Endothelial cell of umbilical vein (primary cell): Measurements from ENCODE around the gene SOX18. TPM values are rescaled to one million over a fixed set of nuclear protein-coding genes. Genes with fewer than 3 reads are reported as not detected.

ENCODE experiments used
- BruUV-seq: library from RNA; stranded (reverse); fragments of 400-500 nt; replicated peaks from 2 replicates; lab custom pipeline; 2021; lab: Mats Ljungman, UMichigan
- CTCF ChIA-PET: fragments of 300-600, 350-600 bp; sonication (Branson Sonifier 250); formaldehyde crosslinking; loops from one replicate; lab custom pipeline; 2021; ENCODE audit warnings: antibody characterized with exemption, inconsistent platforms; lab: Charles Lee
- POLR2A ChIA-PET: fragments of 300-600, 350-600 bp; sonication (Branson Sonifier 250); formaldehyde crosslinking; loops from one replicate; lab custom pipeline; 2021; ENCODE audit warnings: antibody characterized with exemption, inconsistent platforms; lab: Charles Lee
- DNase-seq: peaks from one replicate; pipeline ENCODE4 v3.0.0-alpha.2; 2011; ENCODE audit warnings: low read depth, low spot score
- FAIRE-seq: peaks from 2 replicates; lab custom pipeline; 2011; peaks lifted over from hg19 to GRCh38; lab: Jason Lieb, UNC
- H2AFZ ChIP-seq: 2 replicates; pipeline ENCODE4 v1.6.0; 2012; ENCODE audit warnings: low read depth, low read length, control low read depth, inconsistent platforms
- H3K27ac ChIP-seq: 2 replicates; pipeline ENCODE4 v1.5.1; 2011; ENCODE audit warnings: low read depth, mild to moderate bottlenecking, control low read depth, low read length, moderate library complexity; ENCODE audit not compliant: insufficient read depth
- H3K27me3 ChIP-seq, 2 experiments: 2 replicates each; pipeline versions ENCODE4 v1.6.0 to v1.6.1; 2011; ENCODE audit warnings: low read length in 2 of 2, mixed read lengths in 1 of 2; ENCODE audit not compliant: control insufficient read depth in 2 of 2, insufficient read depth in 2 of 2
- H3K36me3 ChIP-seq, 2 experiments: 2 replicates in 1 of 2; 3 replicates in 1 of 2; pipeline ENCODE4 v1.5.1; 2011; ENCODE audit warnings: low read length in 2 of 2, mild to moderate bottlenecking in 1 of 2, moderate library complexity in 1 of 2; ENCODE audit not compliant: control insufficient read depth in 2 of 2, insufficient read depth in 2 of 2; ENCODE audit errors: extremely low read depth in 1 of 2
- H3K4me1 ChIP-seq: 3 replicates; pipeline ENCODE4 v1.5.1; 2011; ENCODE audit warnings: mild to moderate bottlenecking, low read length; ENCODE audit not compliant: control insufficient read depth, insufficient read depth; ENCODE audit errors: extremely low read depth
- H3K4me2 ChIP-seq: 2 replicates; pipeline ENCODE4 v1.6.1; 2011; ENCODE audit warnings: low read length, control low read depth, mixed read lengths; ENCODE audit not compliant: insufficient read depth
- H3K4me3 ChIP-seq, 3 experiments: fragments of 200-600 bp in 1 of 3; sonication (generic), shearing (Covaris generic) in 1 of 3; replicated peaks in 1 of 3; 2 replicates each; pipeline ENCODE4 v1.5.1; 2011 to 2016; ENCODE audit warnings: control low read depth in 3 of 3, low read length in 3 of 3, mild to moderate bottlenecking in 2 of 3, inconsistent platforms in 1 of 3, low read depth in 1 of 3, moderate library complexity in 1 of 3; ENCODE audit not compliant: insufficient read depth in 1 of 3
- H3K79me2 ChIP-seq: 2 replicates; pipeline ENCODE4 v1.6.0; 2012; ENCODE audit warnings: low read length, inconsistent platforms; ENCODE audit not compliant: control insufficient read depth, insufficient read depth
- H3K9ac ChIP-seq: replicated peaks from 2 replicates; pipeline ENCODE3; 2011; ENCODE audit warnings: low read length, control low read depth; ENCODE audit not compliant: insufficient read depth; ENCODE audit errors: extremely low read depth
- H3K9me1 ChIP-seq: replicated peaks from 3 replicates; pipeline ENCODE4 v1.6.0; 2011; ENCODE audit warnings: mild to moderate bottlenecking, low read length; ENCODE audit not compliant: control insufficient read depth, insufficient read depth; ENCODE audit errors: extremely low read depth
- H3K9me3 ChIP-seq: replicated peaks from 2 replicates; pipeline ENCODE4 v1.5.1; 2012; ENCODE audit warnings: low read length, inconsistent platforms; ENCODE audit not compliant: control insufficient read depth, insufficient read depth
- H4K20me1 ChIP-seq: replicated peaks from 2 replicates; pipeline ENCODE3; 2011; ENCODE audit warnings: mild to moderate bottlenecking, low read length; ENCODE audit not compliant: control insufficient read depth, insufficient read depth; ENCODE audit errors: extremely low read depth
- EZH2 ChIP-seq: IDR thresholded peaks from 2 replicates; pipeline ENCODE4 v1.6.1; 2012; ENCODE audit warnings: borderline replicate concordance, low read depth, mild to moderate bottlenecking, moderate library complexity, low read length, inconsistent platforms; ENCODE audit not compliant: severe bottlenecking
- FOS ChIP-seq: IDR thresholded peaks from 2 replicates; pipeline ENCODE4 v1.6.1; 2011; ENCODE audit warnings: mild to moderate bottlenecking, low read length, moderate library complexity, borderline replicate concordance; ENCODE audit not compliant: insufficient read depth
- GATA2 ChIP-seq: IDR thresholded peaks from 2 replicates; pipeline ENCODE4 v1.7.0; 2011; ENCODE audit warnings: low read depth, mild to moderate bottlenecking, moderate library complexity, mixed read lengths, low read length; ENCODE audit not compliant: insufficient read length, insufficient read depth
- JUN ChIP-seq: IDR thresholded peaks from 2 replicates; pipeline ENCODE4 v1.6.1; 2011; ENCODE audit warnings: borderline replicate concordance, low read depth; ENCODE audit not compliant: insufficient read length, insufficient read depth
- MYC ChIP-seq: IDR thresholded peaks from one replicate; pipeline ENCODE4 v1.6.1; 2011; ENCODE audit warnings: mild to moderate bottlenecking, low read depth, low read length
- POLR2A ChIP-seq: IDR thresholded peaks from 2 replicates; pipeline ENCODE4 v1.6.1; 2012; ENCODE audit warnings: low read depth, mild to moderate bottlenecking, control low read depth, low read length
- POLR2AphosphoS5 ChIP-seq: IDR thresholded peaks from 2 replicates; pipeline ENCODE4 v1.6.1; 2012; ENCODE audit warnings: low read depth, mild to moderate bottlenecking, control low read depth, low read length, moderate library complexity; ENCODE audit not compliant: insufficient read depth
- dilution Hi-C: fragments of 300-500 bp; cut with MboI; formaldehyde crosslinking; loops from one replicate; pipeline ENCODE4 v1.15.0; 2019; ENCODE audit warnings: low sequenced_read_pairs; ENCODE audit not compliant: extremely low pct_ligation_motif_present
- intact Hi-C: fragments of 100-400 bp; cut with micrococcal nuclease; formaldehyde crosslinking; loops from one replicate; pipeline ENCODE4 v1.10.0; 2022
- polyA plus RNA-seq, 4 experiments: library from polyadenylated mRNA; depleted of rRNA in 3 of 4; stranded (reverse) in 3 of 4; unstranded in 1 of 4; fragments of >200 nt; gene quantifications; 2 replicates each; pipeline versions ENCODE4 v1.2.1 to v1.2.3, GENCODE V29; 2011 to 2012; ENCODE audit warnings: missing spikeins in 1 of 4
- total RNA-seq: library from RNA; stranded (reverse); gene quantifications from 2 replicates; pipeline ENCODE4 v1.2.3, GENCODE V29; 2021
- TF ChIP-seq, protein P1 (sequence below), 2 donors: IDR thresholded peaks; 1 replicate in 1 of 2; 2 replicates in 1 of 2; pipeline ENCODE4 v1.5.1; 2011; ENCODE audit warnings: low read length in 2 of 2, mild to moderate bottlenecking in 2 of 2, moderate library complexity in 2 of 2, control low read depth in 1 of 2, inconsistent platforms in 1 of 2, low read depth in 1 of 2; ENCODE audit not compliant: insufficient read depth in 1 of 2; ENCODE audit errors: extremely low read depth in 1 of 2
- TF ChIP-seq, protein P2 (sequence below): IDR thresholded peaks from 2 replicates; pipeline ENCODE4 v1.6.1; 2011; ENCODE audit not compliant: insufficient read depth, insufficient read length

The SOX18 gene
- total and polyA plus RNA-seq, 2 donors (not counting 3 experiments of a cell fraction or from before 2014, with no cell fraction given): 20.9 to 175 TPM

DNA sequence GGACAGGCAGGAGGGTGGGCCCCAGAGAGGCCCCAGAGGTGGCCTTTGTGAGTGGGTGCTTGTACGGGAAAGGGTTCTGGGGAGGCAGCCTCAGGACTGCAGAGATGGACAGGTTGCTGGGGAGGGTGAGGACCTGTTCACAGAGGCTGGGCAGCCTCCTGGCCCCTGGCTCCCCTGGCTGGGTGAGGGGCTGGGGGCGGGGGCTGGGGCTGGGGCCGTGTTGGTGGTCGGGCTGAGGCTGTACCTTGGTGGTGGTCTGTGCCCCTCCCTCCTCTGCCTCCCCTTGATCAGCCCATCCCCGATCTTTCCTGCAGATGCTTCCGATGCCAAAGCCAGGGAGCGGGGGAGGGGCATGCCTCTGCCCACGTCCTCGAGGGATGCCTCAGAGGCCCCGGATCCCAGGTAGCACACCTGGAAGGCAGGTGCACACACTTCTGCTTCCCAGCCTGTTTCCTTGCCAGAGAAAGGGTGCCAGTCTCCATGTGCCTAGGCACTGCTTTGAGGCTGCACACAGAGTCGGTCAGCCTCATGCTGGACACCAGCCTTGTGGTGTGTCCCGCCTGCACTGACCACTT is 18.4 kb upstream of the SOX18 start:
- Histone ChIP-seq H3K4me3 (no peak overlapping the region), H3K9me1 (no peaks in the 10 kb centered on the region), H3K9ac (no peak overlapping the region), H2AFZ (no peak overlapping the region), H4K20me1 (no peaks in the 10 kb centered on the region), H3K27ac (no peak overlapping the region), H3K36me3 (peaks cover 0 to 8% of the 10 kb centered on the region in 2 experiments), H3K79me2 (peaks cover 6% of the 10 kb centered on the region), H3K4me2 (no peak overlapping the region), H3K4me1 (peaks cover 11% of the 10 kb centered on the region), H3K27me3 (no peaks in the 10 kb centered on the region), H3K9me3 (no peaks in the 10 kb centered on the region)
- ChIA-PET POLR2A (no interaction called here), CTCF (interaction anchor here (2.2 to 2.3 kb wide), 2 partner anchors 29 to 530 kb away, joined by 5 to 21 read pairs; no protein-coding TSS in a partner anchor)
- intact Hi-C loops (loop anchor here (10.0 kb wide), 1 partner anchor 57 kb away; no protein-coding TSS in a partner anchor), dilution Hi-C loops (no loop called here)
- BruUV-seq: no TSS peak
- DNase-seq (no peak), FAIRE-seq (no peak)
- TF ChIP-seq, protein P1, sequence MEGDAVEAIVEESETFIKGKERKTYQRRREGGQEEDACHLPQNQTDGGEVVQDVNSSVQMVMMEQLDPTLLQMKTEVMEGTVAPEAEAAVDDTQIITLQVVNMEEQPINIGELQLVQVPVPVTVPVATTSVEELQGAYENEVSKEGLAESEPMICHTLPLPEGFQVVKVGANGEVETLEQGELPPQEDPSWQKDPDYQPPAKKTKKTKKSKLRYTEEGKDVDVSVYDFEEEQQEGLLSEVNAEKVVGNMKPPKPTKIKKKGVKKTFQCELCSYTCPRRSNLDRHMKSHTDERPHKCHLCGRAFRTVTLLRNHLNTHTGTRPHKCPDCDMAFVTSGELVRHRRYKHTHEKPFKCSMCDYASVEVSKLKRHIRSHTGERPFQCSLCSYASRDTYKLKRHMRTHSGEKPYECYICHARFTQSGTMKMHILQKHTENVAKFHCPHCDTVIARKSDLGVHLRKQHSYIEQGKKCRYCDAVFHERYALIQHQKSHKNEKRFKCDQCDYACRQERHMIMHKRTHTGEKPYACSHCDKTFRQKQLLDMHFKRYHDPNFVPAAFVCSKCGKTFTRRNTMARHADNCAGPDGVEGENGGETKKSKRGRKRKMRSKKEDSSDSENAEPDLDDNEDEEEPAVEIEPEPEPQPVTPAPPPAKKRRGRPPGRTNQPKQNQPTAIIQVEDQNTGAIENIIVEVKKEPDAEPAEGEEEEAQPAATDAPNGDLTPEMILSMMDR (IDR thresholded peaks at IDR 0.05; ENCODE audit: extremely low read depth in 1 of 2, insufficient read depth in 1 of 2, low read depth in 1 of 2, low read length in 2 of 2): no peak
- TF ChIP-seq, protein P2, sequence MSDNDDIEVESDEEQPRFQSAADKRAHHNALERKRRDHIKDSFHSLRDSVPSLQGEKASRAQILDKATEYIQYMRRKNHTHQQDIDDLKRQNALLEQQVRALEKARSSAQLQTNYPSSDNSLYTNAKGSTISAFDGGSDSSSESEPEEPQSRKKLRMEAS: no peak
- TF ChIP-seq MYC (no peak), EZH2 (no peak), POLR2AphosphoS5 (no peak), GATA2 (no peak), JUN (no peak), FOS (no peak), POLR2A (no peak)
